NCI-H2196 treated with DMSO at 0.1 percent for 48 hours (cell line): ENCODE data around the gene SGCA.

ENCODE experiments used
- DNase-seq: peaks from one replicate; lab custom pipeline; 2025; ENCODE audit not compliant: unreplicated experiment; lab: John Stamatoyannopoulos, UW

SGCA gene

DNA sequence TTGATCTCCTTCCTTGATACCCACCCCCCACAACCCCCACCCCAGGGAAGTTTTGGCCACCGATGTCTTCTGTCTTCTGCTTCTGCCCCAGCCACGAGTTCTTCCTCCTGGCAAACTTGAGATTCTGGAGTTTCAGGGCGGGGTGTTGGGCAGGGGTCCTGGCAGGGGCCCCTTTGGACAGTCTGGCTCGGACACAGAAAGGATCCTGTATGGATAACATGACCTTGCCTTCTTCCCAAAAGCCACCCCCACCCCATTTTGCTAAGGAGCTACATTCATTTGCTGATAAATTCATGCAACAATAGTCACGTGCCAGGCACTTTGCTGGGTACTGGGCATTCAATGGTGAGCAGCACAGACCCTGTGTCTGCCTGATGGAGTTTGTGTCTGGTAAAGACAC, 41.5 kb downstream of the SGCA start:
- no peak for DNase-seq

DNA sequence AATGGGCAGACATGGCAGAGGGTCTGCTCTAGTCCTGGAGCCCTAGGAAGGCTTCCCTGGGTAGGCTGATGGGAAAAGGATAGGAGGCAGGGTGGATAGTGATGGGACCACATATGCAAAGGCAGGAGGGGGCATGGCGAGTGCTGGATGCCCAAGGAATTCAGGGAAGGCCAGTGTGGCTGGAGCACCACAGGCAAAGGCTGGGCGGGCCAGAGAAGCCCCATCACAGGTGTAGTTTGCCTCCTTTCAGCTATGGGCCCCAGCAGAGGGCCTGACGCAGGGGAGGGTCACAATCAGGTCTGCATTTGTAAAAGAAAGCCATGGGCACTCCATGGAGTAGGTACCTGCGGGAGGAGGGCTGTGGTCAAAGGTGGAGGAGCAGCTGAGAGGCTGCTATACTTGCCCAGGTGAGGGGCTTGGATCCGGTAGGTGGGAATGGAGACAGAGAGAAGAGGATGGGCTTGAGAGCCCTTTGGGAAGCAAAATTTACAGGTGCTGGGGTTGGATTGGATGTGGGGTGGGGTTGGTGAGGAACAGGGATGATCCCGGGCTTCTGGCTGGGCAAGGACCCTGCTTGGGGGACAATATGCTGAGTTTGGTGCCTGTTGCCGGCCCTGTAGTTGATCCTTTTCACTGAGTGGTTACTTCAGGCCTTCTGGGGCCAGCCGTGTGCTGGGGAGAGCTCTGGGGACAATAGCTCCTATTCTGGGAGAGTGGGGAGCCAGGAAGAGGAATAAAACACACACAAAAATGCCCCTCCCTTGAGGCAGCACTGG, 42.2 kb downstream of the SGCA start:
- no peak for DNase-seq

DNA sequence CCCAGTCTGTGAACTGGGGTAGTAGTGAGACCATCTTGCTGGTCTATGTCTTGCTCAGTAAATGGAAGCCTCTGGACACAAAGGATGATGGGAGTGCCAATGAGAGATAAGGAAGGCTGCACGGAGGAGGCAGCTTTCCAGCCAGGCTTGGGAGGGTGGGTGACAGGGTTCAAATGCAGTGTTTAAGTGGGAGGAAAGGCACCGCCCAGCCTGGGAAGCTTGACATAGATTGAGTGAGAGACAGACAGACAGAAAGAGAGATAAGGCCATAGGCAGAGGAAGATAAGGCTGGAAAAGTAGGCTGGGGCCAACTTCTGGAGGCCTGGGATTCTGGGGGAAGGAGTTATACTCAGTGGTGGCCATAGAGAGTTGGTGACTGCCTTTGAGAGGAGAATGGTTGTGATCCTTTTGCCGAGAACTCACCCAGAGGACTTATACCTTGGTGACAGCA, 42.8 kb downstream of the SGCA start:
- no peak for DNase-seq

DNA sequence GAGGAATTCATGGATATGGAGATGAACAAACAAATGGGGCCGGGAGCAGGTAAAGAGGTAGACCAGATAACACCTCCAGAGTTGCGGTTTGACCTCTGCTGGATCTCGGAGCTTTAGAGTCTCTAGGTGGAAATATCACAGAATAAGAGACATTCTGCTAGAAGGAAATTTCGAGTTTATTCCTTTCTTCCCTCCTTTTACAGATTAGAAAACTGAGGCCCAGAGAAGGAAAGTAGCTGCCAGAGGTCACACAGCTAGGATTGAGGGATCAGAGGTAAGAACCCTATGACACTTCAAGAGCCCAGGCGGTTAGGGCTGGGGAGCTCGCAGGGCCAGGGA, 43.3 kb downstream of the SGCA start:
- no peak for DNase-seq

DNA sequence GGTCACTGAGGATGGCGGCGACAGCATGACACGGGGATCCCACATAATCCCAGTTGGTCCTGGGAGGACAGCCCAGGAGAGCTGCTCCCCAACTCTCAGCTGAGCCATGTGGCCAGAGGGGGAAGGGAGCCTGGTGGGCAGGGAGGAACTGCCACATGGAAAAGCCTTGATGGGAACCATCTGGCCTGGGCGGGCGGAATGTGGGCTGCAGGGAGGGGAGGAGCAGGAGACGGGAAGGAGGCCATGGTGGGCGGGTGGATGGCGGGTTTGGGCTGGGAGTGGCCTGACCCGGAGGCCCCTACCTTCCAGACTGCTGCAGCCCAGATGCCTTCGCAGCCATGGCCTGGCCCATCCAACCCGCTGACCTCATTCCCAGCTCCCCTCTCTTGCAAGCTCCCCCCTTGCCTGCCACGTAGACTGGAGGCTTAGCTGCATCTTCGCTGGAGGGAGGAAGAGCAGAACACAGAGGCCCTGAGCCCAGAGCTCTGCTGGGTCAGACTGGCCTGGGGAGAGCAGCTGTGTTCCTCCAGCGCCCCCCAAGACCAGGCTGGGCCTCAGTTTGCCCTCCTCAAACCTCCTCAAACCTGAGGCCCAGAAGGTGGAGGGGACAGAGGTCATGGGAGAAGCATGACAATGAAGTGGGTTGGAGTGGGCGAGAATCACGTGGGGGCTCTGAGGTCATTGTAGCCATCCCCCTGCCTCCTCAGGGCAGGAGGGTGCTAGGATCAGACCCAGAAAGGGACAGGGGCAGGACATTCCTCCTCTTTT, 43.9 kb downstream of the SGCA start:
- no peak for DNase-seq

DNA sequence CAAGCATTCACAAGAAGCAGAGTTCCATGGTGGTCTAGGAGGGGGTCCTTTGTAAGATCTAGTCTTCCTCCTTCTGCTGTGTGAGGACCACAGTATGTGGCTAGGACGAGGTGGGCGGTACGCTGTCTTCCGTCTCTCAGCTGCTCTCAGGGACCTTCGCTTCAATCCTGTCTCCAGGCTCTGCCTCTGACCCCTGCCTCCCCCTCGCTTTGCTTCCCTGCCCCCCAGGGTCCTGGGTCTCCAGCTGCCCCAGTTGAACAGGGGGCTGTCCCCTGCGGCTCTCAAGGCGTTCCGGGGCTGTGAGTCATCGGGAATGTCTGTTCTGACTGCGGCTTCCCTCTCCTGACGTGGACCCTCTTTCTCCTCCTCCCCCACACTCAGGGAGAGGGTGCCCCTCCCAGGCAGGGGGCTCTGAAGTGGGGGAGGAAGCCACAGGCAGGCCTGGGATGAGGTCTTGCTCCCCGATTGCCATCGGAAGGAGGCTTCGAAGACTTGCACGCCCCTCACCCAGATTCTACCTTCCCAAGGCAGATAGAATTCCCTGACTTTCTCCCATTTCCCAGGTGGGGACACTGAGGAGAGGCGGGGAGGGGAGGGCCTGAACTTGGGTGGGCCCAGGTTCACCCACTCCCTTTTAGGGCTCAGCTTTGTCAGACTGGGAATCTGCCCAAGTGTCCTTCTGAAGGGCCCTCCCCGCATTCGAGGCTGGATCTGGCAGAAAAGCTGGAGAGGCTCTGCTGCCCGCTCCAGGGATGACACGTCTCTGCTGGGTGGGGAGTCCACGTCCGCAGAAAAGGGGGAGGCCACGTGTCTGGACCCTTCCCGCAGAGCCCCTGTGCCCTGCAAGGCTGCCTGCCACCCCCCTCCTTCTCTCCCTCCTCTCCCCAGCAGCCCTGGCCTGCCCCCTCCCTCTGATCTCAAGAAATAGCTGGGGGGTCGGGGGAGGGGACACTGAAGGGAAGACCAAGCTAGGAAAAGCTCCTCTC, 44.7 kb downstream of the SGCA start:
- no peak for DNase-seq

DNA sequence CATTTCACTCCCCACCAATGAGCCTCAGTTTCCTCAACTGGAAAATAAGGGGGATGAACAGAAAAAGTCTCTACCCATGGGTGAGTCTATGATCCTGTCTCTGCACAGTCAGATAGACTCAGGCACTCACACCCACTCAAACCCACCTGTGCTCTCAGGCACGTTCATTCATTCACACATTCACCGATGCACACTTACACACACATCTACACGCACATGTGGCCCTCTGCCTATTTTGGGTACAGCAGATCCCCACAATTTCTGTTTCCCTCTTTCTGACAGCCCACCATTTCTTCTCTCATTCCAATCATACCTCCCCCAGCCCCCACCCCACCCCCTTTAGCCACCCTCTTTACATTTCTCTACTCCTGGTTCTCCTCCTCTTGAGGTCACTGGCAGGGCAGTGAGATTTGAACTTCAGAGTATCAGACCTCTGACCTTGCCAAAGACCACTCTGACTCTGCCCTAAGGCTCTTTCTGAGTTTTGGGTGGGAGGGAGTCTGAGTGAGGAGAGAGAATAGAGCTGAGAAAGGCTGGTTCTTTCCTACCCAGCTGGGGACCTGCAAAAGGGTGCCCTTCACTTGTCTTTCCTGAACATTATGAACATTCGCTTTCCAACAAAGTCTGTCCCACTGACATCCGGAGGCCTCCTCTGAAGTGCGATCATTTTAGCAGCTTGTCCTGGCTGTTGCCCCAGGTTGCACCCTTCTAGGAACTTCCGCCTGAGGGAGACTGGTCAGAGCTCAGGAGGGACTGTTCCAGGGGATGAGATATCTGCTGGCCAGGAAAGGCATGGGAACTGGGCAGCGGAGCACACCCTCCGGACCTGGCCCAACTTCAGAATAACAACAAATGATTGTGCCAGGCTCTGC, 45.7 kb downstream of the SGCA start:
- DNase-seq = no peak

DNA sequence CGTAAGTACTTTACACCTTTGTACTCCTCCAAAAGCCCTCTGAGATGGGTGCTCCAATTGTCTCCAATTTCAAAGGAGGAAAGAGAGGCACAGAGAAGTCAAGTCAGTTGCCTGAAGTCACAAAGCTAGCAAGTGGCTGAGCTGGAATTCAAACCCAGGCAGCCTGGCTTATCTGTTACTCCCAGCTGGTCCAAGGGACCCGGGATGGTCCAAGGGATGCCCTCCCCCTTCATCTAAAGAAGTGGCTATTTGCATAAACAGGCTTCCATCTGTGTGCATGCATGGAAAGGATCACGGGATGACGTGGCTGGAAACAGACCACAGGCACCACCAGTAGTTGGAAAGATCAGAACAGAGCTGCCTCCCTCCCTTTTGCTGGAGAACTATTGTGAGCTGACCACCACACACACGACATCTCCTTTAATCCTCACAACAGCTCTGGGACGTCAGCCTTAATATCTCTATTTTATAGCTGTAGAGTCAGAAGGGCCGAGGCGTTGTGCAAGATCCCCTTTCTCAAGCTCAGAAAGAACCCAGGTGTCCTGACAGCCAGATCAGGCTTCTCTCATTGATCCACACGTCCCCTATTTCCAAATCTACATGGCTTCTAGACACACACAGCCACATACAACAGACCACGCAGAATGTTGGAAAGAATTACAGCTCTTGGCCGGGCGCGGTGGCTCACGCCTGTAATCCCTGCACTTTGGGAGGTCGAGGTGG, 46.5 kb downstream of the SGCA start:
- no peak for DNase-seq

DNA sequence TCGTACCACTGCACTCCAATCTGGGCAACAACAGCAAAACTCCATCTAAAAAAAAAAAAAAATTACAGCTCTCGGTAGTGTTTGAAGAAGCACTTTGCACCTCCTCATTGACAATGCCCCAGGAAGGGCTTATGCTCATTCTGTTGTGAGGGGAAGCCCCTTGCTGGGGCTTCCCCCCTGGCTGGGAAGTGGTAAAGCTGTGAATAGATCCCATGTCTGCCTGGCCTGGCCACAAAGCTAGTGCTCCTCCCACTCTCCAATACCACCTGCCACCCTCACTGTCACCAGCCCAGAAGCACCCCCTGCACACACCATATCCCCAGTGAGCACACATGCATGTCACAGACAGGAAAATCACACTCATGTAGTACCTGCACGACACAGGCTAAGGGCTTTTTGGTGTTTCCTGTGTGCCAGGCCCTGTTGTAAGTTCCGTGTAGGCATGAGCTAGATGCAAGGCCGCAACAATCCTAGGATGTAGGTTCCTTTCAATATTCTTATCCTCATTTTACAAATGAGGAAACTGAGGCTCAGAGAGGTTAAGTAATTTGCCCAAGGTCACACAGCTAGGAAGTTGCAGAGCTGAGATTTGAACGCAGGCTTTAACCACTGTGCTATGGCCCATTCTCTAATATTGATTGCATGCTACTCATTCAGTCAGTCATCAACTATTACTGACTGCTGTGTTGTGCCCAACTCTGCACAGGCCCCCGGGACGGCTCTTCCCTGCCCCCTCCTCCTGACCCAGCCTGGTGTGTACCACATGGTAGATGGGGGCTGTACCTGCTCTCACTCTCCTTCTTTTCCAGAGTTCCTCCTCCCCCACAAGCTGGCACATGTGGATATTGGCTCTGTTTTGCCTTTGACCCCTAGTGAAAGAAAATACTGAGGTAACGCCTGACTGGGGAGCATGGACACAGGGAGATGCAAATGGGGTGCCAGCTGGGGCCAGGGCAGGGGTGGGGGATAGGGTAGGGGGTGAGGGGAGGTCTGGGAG, 47.5 kb downstream of the SGCA start:
- no peak for DNase-seq

DNA sequence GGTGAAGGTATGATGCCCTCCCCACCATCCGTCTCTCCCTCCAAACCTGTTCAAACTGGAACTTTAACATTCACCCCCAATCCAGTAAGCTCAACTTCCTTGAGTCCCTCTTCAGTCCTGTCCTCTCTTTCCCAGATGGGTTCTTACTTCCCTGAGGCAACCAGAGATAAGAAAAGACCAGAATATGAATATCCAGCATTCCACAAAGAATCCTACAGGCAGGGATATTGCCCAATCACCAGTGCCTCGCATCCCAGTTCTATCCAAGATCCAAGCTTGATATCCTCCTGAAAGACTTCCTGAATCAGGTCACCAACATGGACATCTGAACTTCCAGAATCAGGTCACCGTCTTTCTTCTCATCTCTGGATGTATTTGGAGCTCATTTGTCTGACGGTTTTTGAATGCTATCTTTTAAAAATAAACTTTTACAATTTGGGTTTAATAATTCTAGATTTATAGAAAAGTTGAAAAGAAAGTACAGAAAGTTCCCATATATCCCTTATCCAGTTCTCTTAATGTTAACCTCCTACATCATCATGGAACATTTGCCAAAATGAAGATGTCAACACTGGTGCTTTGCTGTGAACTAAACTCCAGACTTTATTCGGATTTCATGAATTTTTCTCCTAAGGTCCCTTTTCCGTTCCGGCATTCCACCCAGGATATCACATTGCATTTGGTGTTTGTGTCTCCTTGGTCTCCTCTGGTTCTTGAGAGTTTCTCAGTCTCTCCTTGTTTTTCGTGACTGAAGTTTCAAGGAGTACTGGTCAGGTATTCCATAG, 49.4 kb downstream of the SGCA start:
- no peak for DNase-seq

DNA sequence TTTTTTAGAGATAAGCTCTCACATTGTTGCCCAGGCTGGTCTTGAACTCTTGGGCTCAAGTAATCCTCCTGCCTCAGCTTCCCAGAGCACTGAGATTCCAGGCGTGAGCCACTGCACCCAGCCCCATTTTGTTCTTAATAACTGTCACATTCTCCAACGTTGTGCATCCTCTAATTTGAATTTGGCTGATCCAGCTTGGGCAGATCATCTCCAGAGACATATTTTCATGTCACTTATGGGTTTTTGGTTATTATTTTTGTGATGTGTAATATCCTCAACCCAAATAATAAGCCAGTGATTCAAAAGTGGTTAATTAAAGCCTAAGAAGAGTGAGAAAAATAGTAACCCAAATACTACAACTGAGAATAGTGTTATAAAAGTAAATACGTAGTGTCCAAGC, 51.8 kb downstream of the SGCA start:
- DNase-seq = no peak

DNA sequence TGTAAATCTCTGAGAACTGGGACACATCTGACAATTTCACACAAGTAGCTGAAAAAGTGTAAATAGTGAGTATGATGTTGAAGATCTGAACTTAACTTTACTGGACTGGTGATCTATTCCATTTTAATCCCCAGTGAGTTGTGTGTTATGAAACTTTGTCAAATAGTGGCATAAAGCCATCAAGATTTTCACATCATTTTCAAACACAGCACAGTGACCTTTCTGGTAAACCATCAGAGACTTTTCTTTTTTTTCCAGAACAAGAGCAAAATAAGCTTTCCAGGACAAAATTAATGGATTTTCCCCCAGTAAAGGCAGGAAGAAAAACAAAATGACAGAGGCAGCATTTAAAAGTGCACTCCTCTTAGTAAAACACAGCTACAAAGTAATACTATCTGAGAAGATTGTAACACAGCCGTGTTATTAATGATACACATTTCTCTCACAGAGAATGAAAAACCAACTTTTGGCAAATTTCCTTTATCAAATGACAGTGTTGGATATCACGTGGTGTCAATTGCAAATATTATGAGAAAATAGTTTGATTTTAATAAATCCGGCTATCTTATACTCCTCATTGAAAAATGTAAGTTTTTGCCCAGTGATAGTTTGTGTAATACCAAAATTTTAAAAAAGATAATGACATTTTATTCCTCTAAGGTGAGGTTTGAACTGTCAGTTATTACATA, 52.4 kb downstream of the SGCA start:
- DNase-seq = no peak

DNA sequence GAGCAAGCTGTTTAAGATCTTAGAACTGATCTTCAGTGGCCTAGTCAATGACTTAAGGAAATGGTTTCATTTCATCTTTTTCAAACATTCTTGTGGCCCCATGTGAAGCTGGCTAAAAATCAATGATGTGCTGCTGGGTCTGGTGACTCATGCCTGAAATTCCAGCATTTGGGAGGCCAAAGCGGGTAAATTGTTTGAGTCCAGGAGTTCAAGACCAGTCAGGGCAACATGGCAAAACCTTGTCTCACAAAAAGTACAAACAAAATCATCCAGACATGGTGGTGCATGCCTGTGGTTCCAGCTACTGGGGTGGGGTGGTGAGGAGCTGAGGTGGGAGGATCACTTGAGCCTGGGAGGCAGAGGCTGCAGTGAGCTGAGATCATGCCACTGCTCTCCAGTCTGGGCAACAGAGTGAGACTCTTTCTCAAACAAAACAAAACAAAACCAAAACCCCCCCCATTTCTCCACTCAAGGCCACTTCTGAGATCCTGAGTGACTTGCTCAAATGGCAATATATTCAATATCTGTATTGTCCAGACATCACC, 53.0 kb downstream of the SGCA start:
- DNase-seq = no peak

DNA sequence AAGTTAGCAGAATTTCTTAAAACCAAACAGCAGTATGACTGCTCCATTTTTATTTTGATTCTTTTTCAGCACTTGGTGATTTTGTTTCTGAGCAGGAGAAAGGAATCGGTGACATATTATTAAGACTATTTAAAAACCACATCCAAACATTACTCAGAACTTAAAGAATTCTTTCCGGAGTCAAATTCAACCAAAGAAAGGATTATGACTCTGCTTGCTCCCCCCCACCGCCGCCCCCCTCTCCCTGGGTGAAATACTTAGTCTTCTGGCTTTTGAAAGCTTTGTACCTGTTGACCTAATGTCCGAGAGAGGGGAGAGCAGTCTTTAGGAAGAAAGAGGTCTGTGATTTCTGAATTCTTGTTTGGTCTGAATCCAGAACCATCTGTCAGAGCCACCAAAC, 53.5 kb downstream of the SGCA start:
- DNase-seq = no peak

DNA sequence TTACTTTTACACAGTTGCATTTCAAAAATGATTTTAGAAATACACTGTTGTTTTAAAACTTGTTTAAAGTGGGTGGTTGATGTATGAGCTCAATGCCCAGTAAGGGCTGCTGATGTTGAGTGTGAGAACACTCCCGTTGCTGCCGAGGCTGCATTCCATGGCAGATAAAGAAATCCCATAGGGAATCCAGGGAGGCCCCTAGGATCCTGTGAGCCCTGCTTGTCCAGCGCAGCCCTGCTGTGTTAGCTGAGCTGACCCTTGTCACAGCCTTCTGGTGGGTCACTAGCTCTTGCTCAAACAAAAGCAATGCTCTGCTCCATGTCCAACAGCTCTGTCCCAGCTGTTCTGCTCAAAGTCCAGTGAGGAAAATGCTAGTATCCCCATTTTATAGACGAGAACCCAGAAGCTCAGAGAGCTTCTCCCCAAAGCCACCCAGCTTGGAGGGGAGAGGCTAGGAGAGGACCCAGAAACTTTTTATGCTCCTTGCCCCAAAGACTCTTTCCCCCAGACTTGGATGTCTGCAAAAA, 54.2 kb downstream of the SGCA start:
- no peak for DNase-seq

DNA sequence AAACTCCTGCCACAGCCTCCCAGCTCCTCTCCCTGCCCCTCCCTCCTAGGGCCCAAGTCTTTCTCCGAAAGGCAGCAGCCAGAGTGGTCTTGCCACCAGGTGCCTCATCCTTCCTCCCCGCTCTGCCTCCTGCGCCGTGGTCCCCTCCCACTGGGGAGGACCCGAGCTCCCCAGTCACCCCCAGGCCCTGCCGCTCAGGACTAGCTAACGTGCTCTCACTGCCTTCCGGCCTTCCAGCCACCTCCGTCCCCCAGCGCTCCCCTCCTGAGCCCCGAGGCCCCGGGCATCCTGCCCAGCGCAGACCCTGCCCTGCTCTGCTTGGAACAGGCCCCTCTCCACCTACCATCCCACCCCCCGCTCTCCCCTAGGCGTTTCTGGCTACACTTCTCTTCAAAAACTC, 55.0 kb downstream of the SGCA start:
- no peak for DNase-seq
